ENCODE results near the gene GJB3. TPM values are rescaled to one million over a fixed set of nuclear protein-coding genes. Genes with fewer than 3 reads are reported as not detected.

The GJB3 gene
- total RNA-seq, 6 donors from 2014 or later = 0.29 to 3.3 (median 1.4) TPM; not detected in 2

- ATAC-seq (ENCODE audit: low FRiP score in 2 of 2) = no peak
- H3K27ac ChIP-seq = peak overlapping the region in 1 of 4 donors; percentile 44
These were observed 10.0 kb downstream of the GJB3 start for GRCh38 chr1:34790985-34791384.

GRCh38 chr1:34792424-34792823 lies 11.4 kb downstream of the GJB3 start:
- DNase-seq (no peak), ATAC-seq (ENCODE audit: low FRiP score in 2 of 2) (no peak)
- peak overlapping the region; percentile 72 to 86 (median 82) for H3K27ac ChIP-seq
- WGBS, 2 donors = 30 to 55% methylated on average over 2 to 10 of the region's 10 CpGs
- H3K4me1 ChIP-seq = peaks cover 0 to 19% (median 10%) of the 10 kb centered on the region in 4 donors
- H3K9me3 ChIP-seq = peaks cover 0 to 3% (median 0%) of the 10 kb centered on the region in 4 donors
- peak overlapping the region in 3 of 4 donors; percentile 46 to 55 (median 53) for H3K4me3 ChIP-seq
- no peak for TF ChIP-seq CTCF (IDR thresholded peaks at IDR 0.05)
- no peak for TF ChIP-seq POLR2AphosphoS5 (IDR thresholded peaks at IDR 0.05)
- peaks cover 0 to 7% (median 0%) of the 10 kb centered on the region in 4 donors for H3K27me3 ChIP-seq
- peaks cover 0 to 7% (median 3%) of the 10 kb centered on the region in 4 donors for H3K36me3 ChIP-seq

More at GRCh38 chr1:34790985-34791384, 10.0 kb downstream of the GJB3 start:
- peaks cover 0 to 7% (median 0%) of the 10 kb centered on the region in 4 donors for H3K27me3 ChIP-seq
- peaks cover 0 to 7% (median 3%) of the 10 kb centered on the region in 4 donors for H3K36me3 ChIP-seq
- WGBS, 2 donors = 72 to 80% methylated on average over 6 of the region's 6 CpGs
- no peak overlapping the region for H3K4me3 ChIP-seq
- no peak for TF ChIP-seq POLR2AphosphoS5 (IDR thresholded peaks at IDR 0.05)
- no peak for TF ChIP-seq CTCF (IDR thresholded peaks at IDR 0.05)
- TF ChIP-seq POLR2A (IDR thresholded peaks at IDR 0.05) = no peak
- TF ChIP-seq EP300 (IDR thresholded peaks at IDR 0.05) = no peak
- H3K9me3 ChIP-seq = peaks cover 0 to 3% (median 0%) of the 10 kb centered on the region in 4 donors
- peaks cover 0 to 23% (median 15%) of the 10 kb centered on the region in 4 donors for H3K4me1 ChIP-seq
- no peak for DNase-seq

GRCh38 chr1:34792868-34793727 lies 12.1 kb downstream of the GJB3 start, which contains the start of gene GJA4:
Gene GJA4 (plus strand): TSS chr1:34792999. CDS start chr1:34794214, 1,215 bp downstream.
- Histone ChIP-seq H3K27me3 (peaks cover 0 to 7% (median 0%) of the 10 kb centered on the region in 4 donors), H3K9me3 (peaks cover 0 to 3% (median 0%) of the 10 kb centered on the region in 4 donors), H3K36me3 (peaks cover 0 to 7% (median 3%) of the 10 kb centered on the region in 4 donors), H3K27ac (peak within 1 kb of the TSS; percentile 72 to 86 (median 82)), H3K4me3 (peak within 1 kb of the TSS in 3 of 4 donors; percentile 46 to 55 (median 53)), H3K4me1 (peaks cover 0 to 15% (median 7%) of the 10 kb centered on the region in 4 donors)
- ATAC-seq (ENCODE audit: low FRiP score in 2 of 2) (no peak), DNase-seq (peak in 1 of 2 donors; percentile 82)
- 10 to 17% methylated on average over 21 to 34 of the region's 45 CpGs for WGBS, 2 donors
- TF ChIP-seq CTCF (IDR thresholded peaks at IDR 0.05) = no peak
- TF ChIP-seq POLR2A (IDR thresholded peaks at IDR 0.05) = peak in 1 of 4 donors; percentile 49
- TF ChIP-seq EP300 (IDR thresholded peaks at IDR 0.05) = no peak
- peak in 1 of 2 donors; percentile 59 for TF ChIP-seq POLR2AphosphoS5 (IDR thresholded peaks at IDR 0.05)

- 85 to 89% methylated on average over 10 to 38 of the region's 40 CpGs for WGBS, 2 donors
These were observed 13.2 kb downstream of the GJB3 start for GRCh38 chr1:34794001-34794789.

More at GRCh38 chr1:34794001-34794789, 13.2 kb downstream of the GJB3 start:
- ATAC-seq (ENCODE audit: low FRiP score in 2 of 2) (no peak), DNase-seq (peak in 1 of 2 donors; percentile 78)
- Histone ChIP-seq H3K27ac (peak overlapping the region in 3 of 4 donors; percentile 78 to 86 (median 86)), H3K4me1 (peaks cover 0 to 13% (median 6%) of the 10 kb centered on the region in 4 donors), H3K27me3 (peaks cover 0 to 7% (median 0%) of the 10 kb centered on the region in 4 donors), H3K36me3 (peaks cover 0 to 7% (median 3%) of the 10 kb centered on the region in 4 donors), H3K4me3 (peak overlapping the region in 3 of 4 donors; percentile 46 to 55 (median 53)), H3K9me3 (peaks cover 0 to 3% (median 0%) of the 10 kb centered on the region in 4 donors)
- TF ChIP-seq CTCF (IDR thresholded peaks at IDR 0.05) = no peak
- TF ChIP-seq POLR2A (IDR thresholded peaks at IDR 0.05) = no peak
- TF ChIP-seq POLR2AphosphoS5 (IDR thresholded peaks at IDR 0.05) = no peak
- TF ChIP-seq EP300 (IDR thresholded peaks at IDR 0.05) = no peak

Data from upper lobe of left lung (tissue), 6 donors.